GM08714 (cell line): ENCODE results near the gene SERINC5.

Experiments
- H3K4me3 ChIP-seq: fragments of 200-500 bp; sonication (Bioruptor generic); 2 replicates; pipeline ENCODE4 v1.5.1; 2014; ENCODE audit warnings: mild to moderate bottlenecking, low read length, inconsistent platforms
- ZNF274 ChIP-seq: IDR thresholded peaks from 2 replicates; pipeline ENCODE4 v1.6.1; 2012; ENCODE audit warnings: mild to moderate bottlenecking, low read depth, low read length

SERINC5 gene

DNA sequence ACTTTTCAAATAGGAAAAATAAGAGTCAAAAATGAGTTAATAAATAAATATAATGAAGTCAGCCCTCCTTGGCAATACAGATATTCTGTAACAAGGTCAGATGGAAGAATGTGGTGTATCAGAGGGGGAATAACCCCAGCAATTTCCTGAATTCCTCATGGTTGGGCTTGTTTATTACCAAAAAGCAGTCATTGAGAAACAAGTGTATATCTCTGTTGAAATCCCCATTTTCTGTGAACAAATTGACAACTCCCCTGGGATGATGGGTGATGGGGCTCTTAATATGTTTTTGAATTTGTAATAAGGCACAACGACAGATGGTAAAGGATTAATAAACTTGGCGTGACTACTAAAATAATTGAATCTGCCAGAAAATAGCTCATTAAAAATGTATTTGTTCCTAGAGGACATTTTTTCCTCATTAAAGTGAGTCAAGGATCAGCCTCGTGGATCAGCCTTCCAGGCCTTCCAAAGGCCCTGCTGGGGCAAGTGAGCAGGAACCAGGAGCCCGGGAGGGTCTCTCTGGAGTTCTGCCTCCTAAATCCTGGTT lies 186.5 kb downstream of the SERINC5 start:
- TF ChIP-seq ZNF274: no peak
- H3K4me3 ChIP-seq: no peak overlapping the region

DNA sequence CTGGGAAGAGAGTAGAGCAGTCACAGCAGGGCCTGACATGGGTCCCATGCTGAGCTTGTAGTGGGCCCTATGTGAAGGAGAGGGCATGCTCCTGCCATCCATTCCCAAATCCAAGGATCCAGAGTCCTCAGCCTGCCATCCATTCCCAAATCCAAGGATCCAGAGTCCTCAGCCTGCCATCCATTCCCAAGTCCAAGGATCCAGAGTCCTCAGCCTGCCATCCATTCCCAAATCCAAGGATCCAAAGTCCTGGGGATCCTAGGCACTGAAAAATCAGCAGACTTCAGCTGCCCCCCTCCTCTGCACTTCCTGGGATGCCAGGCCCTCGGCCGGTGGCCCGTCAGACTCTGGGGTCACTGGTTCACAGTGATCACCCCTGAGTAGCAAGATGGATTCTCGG lies 187.1 kb downstream of the SERINC5 start:
- no peak for TF ChIP-seq ZNF274
- no peak overlapping the region for H3K4me3 ChIP-seq

DNA sequence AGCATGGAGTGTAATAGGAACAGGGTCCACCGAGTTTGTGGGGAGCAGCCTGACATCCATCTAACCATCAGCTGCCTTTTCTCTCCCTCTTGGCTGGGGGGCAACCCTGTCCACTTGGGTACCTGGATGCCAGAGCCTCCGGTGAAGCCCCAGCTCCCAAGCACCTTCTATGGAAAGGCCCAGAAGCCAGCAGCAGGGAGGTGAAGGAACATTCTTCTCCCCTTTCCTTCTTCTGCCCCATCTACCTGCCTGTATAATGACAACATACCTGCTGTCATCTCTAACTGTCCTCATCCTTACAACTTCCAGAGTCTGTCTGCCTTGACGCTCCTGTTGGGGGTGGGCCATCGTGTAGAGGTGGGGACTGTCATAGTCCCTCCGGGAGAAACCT lies 187.6 kb downstream of the SERINC5 start:
- no peak for TF ChIP-seq ZNF274
- no peak overlapping the region for H3K4me3 ChIP-seq

DNA sequence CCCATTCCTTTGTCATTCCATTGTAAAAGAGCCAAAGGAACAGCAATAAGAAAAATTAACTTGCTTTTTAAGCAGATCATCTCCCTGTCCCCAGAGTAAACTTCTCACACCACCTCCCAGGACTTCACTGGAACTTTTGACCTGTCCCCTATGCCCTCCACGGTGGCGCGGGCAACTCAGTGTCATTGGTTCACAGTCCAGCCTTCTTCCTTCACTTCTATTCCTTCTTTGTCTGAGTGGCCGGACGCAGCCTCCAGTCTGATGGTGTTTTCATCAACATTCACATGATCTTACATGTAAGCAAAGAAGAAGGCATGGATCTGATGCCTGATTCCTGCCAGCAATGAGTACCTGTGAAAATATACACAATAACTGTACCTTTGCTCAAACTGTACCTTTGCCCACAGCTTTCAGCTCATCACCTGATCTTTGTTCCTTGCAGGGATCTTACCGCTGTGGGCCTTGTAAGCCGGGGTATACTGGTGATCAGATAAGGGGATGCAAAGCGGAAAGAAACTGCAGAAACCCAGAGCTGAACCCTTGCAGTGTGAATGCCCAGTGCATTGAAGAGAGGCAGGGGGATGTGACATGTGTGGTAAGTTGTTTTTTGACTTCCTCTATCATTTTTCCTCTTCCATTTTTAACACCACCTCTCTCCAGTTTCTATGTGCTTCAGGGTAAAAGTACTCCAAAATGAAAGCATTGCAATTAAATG lies 188.2 kb downstream of the SERINC5 start:
- H3K4me3 ChIP-seq: no peak overlapping the region
- no peak for TF ChIP-seq ZNF274

DNA sequence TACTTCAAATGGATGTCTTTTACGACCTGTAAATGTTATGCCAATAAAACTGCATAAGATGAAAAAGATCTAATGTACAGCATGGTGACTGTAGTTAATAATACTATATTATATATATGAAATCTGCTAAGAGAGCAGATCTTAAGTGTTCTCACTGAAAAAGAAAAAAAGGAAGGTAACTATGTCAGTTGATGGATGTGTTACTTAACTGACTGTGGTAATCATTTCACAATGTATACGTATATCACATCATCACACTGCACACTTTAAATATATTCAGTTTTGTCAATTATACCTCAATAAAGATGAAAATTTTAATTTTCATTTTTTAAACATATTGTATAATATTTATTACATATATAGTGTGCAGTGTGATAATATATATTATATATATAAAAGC lies 188.8 kb downstream of the SERINC5 start:
- no peak for TF ChIP-seq ZNF274

DNA sequence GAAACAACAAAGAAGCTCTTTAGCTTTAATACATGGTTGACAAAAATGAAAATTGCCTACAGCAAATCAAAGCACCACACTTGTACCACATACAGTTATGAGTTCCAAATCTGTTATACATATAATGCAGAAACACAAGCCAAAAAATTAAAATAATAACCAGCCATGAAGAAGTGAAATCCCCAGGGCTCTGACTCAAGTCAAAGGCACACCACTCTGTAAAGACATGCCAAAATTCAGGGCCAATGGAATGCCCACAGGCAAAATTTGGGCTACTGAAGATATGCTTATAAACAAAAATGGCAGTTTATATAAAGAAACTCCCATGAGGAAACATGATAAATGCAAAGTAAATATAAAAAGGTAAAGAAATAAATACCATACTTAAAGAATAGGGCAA lies 191.7 kb downstream of the SERINC5 start:
- no peak overlapping the region for H3K4me3 ChIP-seq
- TF ChIP-seq ZNF274: no peak

More for the DNA sequence above, 188.8 kb downstream of the SERINC5 start:
- no peak overlapping the region for H3K4me3 ChIP-seq
